NOMO-1 treated with dmso at 0.1 percent for 144 hours (cell line): ENCODE results near the gene GRIP1.

Experiments used
- DNase-seq: peaks from one replicate; lab custom pipeline; 2025; ENCODE audit not compliant: unreplicated experiment; lab: John Stamatoyannopoulos, UW

GRIP1 gene

GRCh38 chr12:66461331-66461730, 217.5 kb downstream of the GRIP1 start:
- no peak for DNase-seq

GRCh38 chr12:66459944-66460482, 218.9 kb downstream of the GRIP1 start:
- DNase-seq: no peak

DNA sequence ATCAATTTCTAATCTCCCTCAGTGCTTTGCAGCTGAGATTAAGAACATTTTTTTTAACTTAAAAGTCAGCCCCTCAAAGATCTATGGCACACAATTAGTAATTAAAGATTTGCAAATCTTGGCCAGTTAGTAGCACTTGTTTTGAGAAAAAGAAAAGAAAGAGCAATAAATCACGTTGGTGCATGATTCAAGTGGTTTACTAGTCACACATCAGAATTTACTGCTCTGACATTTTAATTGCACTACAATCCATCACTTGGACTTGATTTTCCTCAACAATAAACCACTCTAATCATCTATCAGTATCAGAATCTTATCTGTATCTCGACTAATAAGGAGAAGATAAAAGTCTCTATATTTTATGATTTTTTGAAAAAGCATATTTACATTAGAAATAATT, 222.3 kb downstream of the GRIP1 start:
- no peak for DNase-seq

DNA sequence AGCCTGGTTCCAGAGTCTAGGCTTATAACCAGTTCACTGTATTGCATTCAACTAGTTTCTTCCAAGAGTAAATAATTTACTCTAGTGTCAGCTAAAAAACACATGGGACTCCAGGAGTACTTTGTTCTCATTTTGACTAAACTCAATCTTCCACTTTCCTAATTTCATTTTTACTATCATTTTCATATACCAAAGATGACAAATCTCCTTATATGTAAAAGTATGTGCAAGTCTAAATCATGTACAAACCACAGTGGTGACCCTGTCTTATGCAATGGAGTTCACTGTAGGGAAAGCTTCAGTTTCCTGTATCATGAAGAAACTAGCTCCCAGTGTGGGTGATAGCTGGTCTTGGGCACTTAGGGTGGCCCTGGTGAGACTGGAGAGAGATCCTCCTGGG, 225.0 kb downstream of the GRIP1 start:
- no peak for DNase-seq

GRCh38 chr12:66453120-66453519, 225.8 kb downstream of the GRIP1 start:
- DNase-seq: no peak

- no peak for DNase-seq
These were observed 229.3 kb downstream of the GRIP1 start for GRCh38 chr12:66449531-66449930.

- no peak for DNase-seq
These were observed 231.2 kb downstream of the GRIP1 start for GRCh38 chr12:66447643-66448042.

DNA sequence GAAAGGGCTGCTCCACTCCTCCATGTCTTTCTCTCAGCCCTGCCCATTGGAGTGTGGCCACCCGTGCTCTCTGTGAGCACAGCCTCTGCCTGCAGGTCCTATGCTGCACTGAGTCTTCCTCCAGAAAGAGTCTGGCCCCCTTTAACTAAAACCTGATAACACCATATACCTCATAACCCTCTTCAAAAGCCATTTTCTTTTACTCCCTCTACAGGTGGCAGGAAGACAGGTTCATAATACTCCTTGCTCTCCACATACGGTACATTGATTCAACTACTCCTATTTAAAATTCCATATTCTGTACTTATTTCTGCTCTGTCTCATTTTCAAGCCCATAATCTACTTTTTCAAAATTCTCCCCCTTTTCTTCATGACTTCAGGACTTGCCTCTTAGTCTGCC, 232.6 kb downstream of the GRIP1 start:
- DNase-seq: no peak

GRCh38 chr12:66441905-66442559, 236.8 kb downstream of the GRIP1 start:
- DNase-seq: no peak

GRCh38 chr12:66438601-66439000, 240.3 kb downstream of the GRIP1 start:
- no peak for DNase-seq

DNA sequence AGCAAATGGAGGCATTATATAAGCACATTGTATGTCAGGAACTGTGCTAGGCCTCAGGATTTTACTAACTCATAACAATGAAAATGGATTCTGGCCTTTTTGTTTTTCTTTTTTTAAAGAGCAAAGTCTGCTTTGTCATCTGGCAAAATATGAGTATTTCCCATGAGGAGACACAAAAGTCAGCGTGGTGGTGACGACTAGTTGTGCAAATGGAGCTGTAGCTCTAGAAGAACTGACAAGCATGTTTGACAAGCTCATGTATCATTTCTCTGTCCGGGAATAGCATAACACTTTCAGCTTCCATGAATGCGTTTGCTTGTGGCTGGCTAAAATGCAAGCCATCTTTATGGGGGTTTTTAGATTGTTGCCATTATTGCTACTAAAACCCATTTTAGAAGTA, 248.8 kb downstream of the GRIP1 start:
- DNase-seq: no peak

GRCh38 chr12:66428870-66429269, 250.0 kb downstream of the GRIP1 start:
- DNase-seq: no peak

GRCh38 chr12:66428261-66428660, 250.6 kb downstream of the GRIP1 start:
- no peak for DNase-seq

- DNase-seq: no peak
These were observed 252.2 kb downstream of the GRIP1 start for GRCh38 chr12:66426696-66427095.

GRCh38 chr12:66423266-66423665, 255.6 kb downstream of the GRIP1 start:
- no peak for DNase-seq

DNA sequence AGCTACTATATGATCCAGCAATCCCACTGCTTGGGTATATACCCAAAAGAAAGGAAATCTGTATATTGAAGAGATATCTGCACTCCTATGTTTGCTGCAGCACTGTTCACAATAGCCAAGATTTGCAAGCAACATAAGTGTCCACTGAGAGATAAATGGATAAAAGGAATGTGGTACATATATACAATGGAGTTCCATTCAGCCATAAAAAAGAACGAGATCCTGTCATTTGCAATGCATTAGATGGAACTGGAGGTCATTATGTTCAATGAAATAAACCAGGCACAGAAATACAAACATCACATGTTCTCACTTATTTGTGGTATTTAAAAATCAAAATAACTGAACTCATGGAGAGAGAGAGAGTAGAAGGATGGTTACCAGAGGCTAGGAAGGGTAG, 260.0 kb downstream of the GRIP1 start:
- no peak for DNase-seq

DNA sequence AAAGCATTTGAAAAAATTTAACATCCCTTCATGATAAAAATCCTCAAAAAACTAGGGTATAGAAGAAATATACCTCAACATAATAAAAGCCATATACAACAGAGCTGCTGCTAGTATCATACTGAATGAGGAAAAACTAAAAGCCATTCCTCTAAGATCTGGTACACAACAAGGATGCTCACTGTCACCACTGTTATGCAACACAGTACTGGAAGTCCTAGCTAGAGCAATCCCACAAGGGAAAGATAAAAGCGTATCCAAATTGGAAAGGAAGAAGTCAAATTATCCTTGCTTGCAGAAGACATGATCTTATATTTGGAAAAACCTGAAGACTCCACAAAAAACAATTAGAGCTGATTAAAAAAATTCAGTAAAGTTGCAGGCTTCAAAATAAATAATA, 261.7 kb downstream of the GRIP1 start:
- DNase-seq: no peak

DNA sequence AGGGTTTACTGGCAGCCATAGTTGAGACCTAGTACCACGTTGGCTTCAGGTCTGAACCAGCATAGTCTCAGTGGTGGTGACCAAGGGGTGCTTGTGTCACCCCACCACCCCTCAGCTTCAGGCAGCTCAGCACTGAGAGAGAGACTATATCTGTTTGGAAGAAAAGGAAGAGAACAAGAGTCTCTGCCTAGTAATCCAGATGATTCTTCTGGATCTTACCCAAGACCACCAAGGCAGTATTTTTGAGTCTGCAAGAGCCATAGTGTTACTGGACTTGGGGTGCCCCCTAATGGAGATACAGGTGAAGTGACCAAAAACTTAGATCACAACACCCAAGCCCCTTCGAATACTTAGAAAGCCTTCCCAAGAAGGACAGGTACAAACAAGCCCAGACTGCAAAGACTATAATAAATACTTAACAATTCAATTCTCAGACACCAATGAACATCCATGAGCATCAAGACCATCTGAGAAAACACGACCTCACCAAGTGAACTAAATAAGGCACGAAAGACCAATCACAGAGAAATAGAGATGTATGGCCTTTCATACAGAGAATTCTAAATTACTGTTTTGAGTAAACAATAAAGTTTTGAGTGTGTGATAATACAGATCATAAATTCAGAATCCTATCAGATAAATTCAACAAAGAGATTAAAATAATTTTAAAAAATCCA, 269.5 kb downstream of the GRIP1 start:
- peak; percentile 67 for DNase-seq

DNA sequence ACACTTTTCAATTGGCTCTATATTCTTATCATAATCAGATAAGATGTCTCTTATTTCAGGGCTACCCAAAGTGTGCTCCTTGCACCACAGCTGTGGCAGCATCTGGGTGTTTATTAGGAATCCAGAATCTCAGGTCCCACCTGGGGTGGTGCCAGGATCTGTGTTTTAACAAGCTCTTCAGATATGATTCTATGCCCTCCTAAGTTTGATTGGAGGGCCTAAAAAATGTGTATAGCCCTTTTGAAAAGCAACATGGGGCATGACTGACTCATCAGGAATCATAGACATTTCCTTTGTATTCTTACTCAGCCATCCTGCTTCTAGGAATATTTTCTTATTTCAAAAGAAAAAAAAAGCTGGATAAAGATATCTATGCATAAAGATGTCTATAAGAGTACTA, 273.5 kb downstream of the GRIP1 start:
- no peak for DNase-seq

DNA sequence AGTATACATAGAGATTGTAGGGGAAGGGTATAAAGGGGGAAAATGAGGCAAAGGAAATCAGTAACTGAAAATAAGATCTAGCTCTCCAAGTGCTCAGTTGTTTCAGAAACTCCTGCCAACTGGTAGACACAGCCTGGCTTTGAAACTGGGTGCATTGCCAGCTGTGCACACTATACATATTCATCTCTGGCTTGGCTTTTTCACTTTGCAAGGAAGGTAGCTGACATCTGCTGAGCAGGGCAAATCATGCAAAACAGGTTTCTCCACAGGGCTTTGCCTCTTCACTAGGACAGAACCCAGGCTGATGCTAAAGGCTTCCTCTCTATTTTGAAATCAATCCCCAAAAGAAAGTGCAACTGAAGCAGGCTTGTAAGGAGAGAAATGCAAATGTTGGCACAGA, 275.1 kb downstream of the GRIP1 start:
- DNase-seq: no peak

- DNase-seq: no peak
These were observed 279.0 kb downstream of the GRIP1 start for GRCh38 chr12:66399911-66400306.
